ENCODE results near the gene GPR89B.
"Not testable (repeated sequence)": the region's sequence is repeated elsewhere in the genome, so short reads cannot be mapped to it uniquely, and the experiment has no call there.

GPR89B gene

GRCh38 chr1:147928236-147929132 lies at the start of gene GPR89B:
Gene GPR89B, plus strand, starts transcription at chr1:147928420. Its CDS starts 117 bp downstream, at chr1:147928537.
- peak; percentile 66 to 89 (median 82) for DNase-seq

- DNase-seq, result no peak
Observed at GRCh38 chr1:147879911-147880310, 48.3 kb upstream of the GPR89B start.

- DNase-seq, result no peak
Observed at GRCh38 chr1:147882535-147882934, 45.7 kb upstream of the GPR89B start.

- DNase-seq, result peak in 3 of 4 experiments; percentile 6 to 23 (median 13)
Observed at GRCh38 chr1:147890177-147890790, 37.9 kb upstream of the GPR89B start.

GRCh38 chr1:147891088-147891487 lies 37.1 kb upstream of the GPR89B start:
- DNase-seq, result no peak

- no peak for DNase-seq
Observed at GRCh38 chr1:147892216-147892615, 36.0 kb upstream of the GPR89B start.

- no peak for DNase-seq
Observed at GRCh38 chr1:147892731-147893214, 35.4 kb upstream of the GPR89B start.

GRCh38 chr1:147895123-147895522 lies 33.1 kb upstream of the GPR89B start:
- DNase-seq, result no peak

- no peak for DNase-seq
Observed at GRCh38 chr1:147897029-147897752, 31.0 kb upstream of the GPR89B start.

GRCh38 chr1:147897789-147898188 lies 30.4 kb upstream of the GPR89B start:
- DNase-seq, result no peak

GRCh38 chr1:147902253-147902845 lies 25.9 kb upstream of the GPR89B start, which contains the start of gene GJA8:
Gene GJA8, plus strand, starts transcription at chr1:147902795. Its CDS starts 5,161 bp downstream, at chr1:147907956.
- no peak for DNase-seq

- no peak for DNase-seq
Observed at GRCh38 chr1:147904726-147905125, 23.5 kb upstream of the GPR89B start.

- DNase-seq, result no peak
Observed at GRCh38 chr1:147907786-147908509, 20.3 kb upstream of the GPR89B start.

- no peak for DNase-seq
Observed at GRCh38 chr1:147912553-147912952, 15.7 kb upstream of the GPR89B start.

GRCh38 chr1:147913362-147913942 lies 14.8 kb upstream of the GPR89B start:
- no peak for DNase-seq

- DNase-seq, result no peak
Observed at GRCh38 chr1:147919896-147920295, 8.3 kb upstream of the GPR89B start.

- DNase-seq, result no peak
Observed at GRCh38 chr1:147924813-147925212, 3.4 kb upstream of the GPR89B start.

GRCh38 chr1:147927215-147927614 lies 1.0 kb upstream of the GPR89B start:
- not testable (repeated sequence) for DNase-seq

- DNase-seq, result not testable (repeated sequence)
Observed at GRCh38 chr1:147927689-147928088, 531 bp upstream of the GPR89B start.

GRCh38 chr1:147931137-147931536 lies 2.9 kb downstream of the GPR89B start:
- DNase-seq, result not testable (repeated sequence)

- DNase-seq, result not testable (repeated sequence)
Observed at GRCh38 chr1:147935296-147935695, 7.1 kb downstream of the GPR89B start.

- not testable (repeated sequence) for DNase-seq
Observed at GRCh38 chr1:147940456-147940855, 12.2 kb downstream of the GPR89B start.

All from activated CD4-positive, CD25-positive, alpha-beta regulatory T cell (primary cell).